ENCODE results near the gene CFAP54.

Gene CFAP54

GRCh38 chr12:96829354-96829753, 340.0 kb downstream of the CFAP54 start:
- ATAC-seq: no peak

GRCh38 chr12:96831346-96831745, 342.0 kb downstream of the CFAP54 start:
- no peak for ATAC-seq

GRCh38 chr12:96846293-96846692, 356.9 kb downstream of the CFAP54 start:
- ATAC-seq: no peak

GRCh38 chr12:96850676-96851075, 361.3 kb downstream of the CFAP54 start:
- no peak for ATAC-seq

- ATAC-seq: no peak
Measured at GRCh38 chr12:96858162-96858561, 368.8 kb downstream of the CFAP54 start.

- ATAC-seq: no peak
Measured at GRCh38 chr12:96861656-96862055, 372.3 kb downstream of the CFAP54 start.

GRCh38 chr12:96862326-96862725, 372.9 kb downstream of the CFAP54 start:
- ATAC-seq: no peak

- no peak for ATAC-seq
Measured at GRCh38 chr12:96864335-96864734, 375.0 kb downstream of the CFAP54 start.

- no peak for ATAC-seq
Measured at GRCh38 chr12:96866801-96867590, 377.6 kb downstream of the CFAP54 start.

- no peak for ATAC-seq
Measured at GRCh38 chr12:96870946-96871345, 381.6 kb downstream of the CFAP54 start.

GRCh38 chr12:96872961-96873360, 383.6 kb downstream of the CFAP54 start:
- ATAC-seq: no peak

- no peak for ATAC-seq
Measured at GRCh38 chr12:96874211-96874610, 384.8 kb downstream of the CFAP54 start.

- no peak for ATAC-seq
Measured at GRCh38 chr12:96876966-96877365, 387.6 kb downstream of the CFAP54 start.

- ATAC-seq: no peak
Measured at GRCh38 chr12:96878704-96879103, 389.3 kb downstream of the CFAP54 start.

GRCh38 chr12:96879301-96879700, 389.9 kb downstream of the CFAP54 start:
- ATAC-seq: no peak

GRCh38 chr12:96880220-96880619, 390.8 kb downstream of the CFAP54 start:
- no peak for ATAC-seq

GRCh38 chr12:96881608-96882007, 392.2 kb downstream of the CFAP54 start:
- ATAC-seq: no peak

- peak in 1 of 2 donors; percentile 58 for ATAC-seq
Measured at GRCh38 chr12:96882862-96883261, 393.5 kb downstream of the CFAP54 start.

GRCh38 chr12:96883571-96883970, 394.2 kb downstream of the CFAP54 start:
- no peak for ATAC-seq

GRCh38 chr12:96886998-96887677, 397.8 kb downstream of the CFAP54 start:
- ATAC-seq: no peak

- ATAC-seq: peak; percentile 72
Measured at GRCh38 chr12:96889273-96889933, 400.0 kb downstream of the CFAP54 start.

GRCh38 chr12:96890331-96890730, 401.0 kb downstream of the CFAP54 start:
- no peak for ATAC-seq

- ATAC-seq: no peak
Measured at GRCh38 chr12:96892104-96892503, 402.7 kb downstream of the CFAP54 start.

- no peak for ATAC-seq
Measured at GRCh38 chr12:96897421-96897820, 408.0 kb downstream of the CFAP54 start.
